ENCODE measurements around the gene LAIR2.
A peak's percentile ranks its signal among the peaks of the same experiment; 100 is the strongest.
"Not testable (repeated sequence)": the region's sequence is repeated elsewhere in the genome, so short reads cannot be mapped to it uniquely, and the experiment has no call there.

Gene LAIR2

GRCh38 chr19:54464630-54465425 is 37.8 kb upstream of the LAIR2 start:
- peak; percentile 60 for DNase-seq

DNA sequence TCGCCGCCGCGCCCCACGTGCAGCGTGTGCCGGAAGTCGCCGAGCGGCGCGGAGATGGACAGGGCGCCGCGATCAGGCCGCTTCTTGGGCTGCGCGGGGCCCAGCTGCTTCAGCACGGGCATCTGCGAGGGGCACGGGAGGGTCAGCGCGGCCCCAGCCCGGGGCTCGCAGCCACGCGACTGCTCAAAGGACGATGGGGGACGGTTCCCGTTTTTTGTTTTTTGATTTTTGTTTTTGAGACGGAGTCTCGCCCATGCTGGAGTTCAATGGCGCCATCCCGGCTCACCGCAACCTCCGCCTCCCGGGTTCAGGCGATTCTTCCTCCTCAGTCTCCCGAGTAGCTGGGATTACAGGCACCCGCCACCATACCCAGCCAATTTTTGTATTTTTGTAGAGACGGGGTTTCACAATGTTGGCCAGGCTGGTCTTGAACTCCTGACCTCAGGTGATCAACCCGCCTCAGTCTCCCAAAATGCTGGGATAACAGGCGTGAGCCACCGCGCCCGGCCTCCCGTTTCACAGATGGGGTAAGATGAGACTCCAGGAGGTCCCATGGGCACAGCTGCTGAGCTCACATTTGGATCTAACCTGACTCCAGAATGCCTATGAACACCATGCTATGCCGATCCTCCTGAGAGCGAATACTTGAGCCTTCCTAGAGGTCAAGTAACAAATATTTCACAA is 37.1 kb upstream of the LAIR2 start:
- no peak for DNase-seq

GRCh38 chr19:54466110-54466480 is 36.5 kb upstream of the LAIR2 start:
- not testable (repeated sequence) for DNase-seq

- no peak for DNase-seq
Measured at GRCh38 chr19:54469496-54469934, 33.1 kb upstream of the LAIR2 start.

GRCh38 chr19:54470276-54470887 is 32.2 kb upstream of the LAIR2 start:
- DNase-seq: no peak

DNA sequence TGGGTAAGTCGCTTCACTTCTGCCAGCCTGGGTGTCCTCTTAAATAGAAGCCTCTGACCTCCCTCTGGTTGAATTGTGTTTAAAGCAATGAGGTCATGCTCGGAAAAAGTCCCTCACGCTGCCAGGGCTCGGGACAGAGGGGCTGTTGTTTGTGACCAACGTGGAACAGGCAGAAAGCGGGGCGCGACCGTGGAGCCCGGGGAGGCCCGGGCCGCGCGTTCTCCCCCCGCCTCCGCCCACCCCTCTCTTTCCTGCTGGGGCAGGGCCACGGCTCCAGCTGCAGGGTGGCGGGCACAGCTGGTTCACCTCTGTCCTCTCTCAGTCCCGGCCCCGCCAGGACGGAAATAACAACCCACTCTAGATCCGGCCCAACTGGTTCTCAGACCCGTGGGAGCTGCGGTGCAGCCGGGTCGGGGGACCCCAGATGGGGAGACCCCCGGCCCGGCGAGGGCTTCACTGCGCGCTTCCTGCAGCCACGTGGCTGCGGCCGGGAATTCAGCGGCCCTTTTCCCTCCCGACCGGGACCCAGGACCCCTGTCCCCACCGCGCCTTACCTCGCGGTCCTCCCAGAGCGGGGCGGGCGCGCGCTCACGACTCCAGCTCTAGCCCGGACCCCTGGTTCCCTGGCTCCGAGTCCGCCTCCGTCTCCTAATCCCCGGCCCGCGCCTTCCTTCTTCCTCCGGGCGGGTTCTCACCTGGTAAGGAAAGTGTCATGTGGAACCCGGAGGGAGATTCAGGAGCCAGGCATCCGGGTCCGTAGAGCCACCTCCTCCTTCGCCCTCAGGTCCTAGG is 31.4 kb upstream of the LAIR2 start:
- no peak for DNase-seq

GRCh38 chr19:54473071-54473891 is 29.4 kb upstream of the LAIR2 start, which contains the start of gene CDC42EP5:
TSS of gene CDC42EP5 (minus strand) at chr19:54473296. CDS start at chr19:54465547, 7,749 bp downstream.
- DNase-seq: no peak

- no peak for DNase-seq
Measured at GRCh38 chr19:54473892-54474372, 28.7 kb upstream of the LAIR2 start.

GRCh38 chr19:54475706-54476105 is 26.9 kb upstream of the LAIR2 start:
- no peak for DNase-seq

GRCh38 chr19:54477650-54478049 is 25.0 kb upstream of the LAIR2 start:
- DNase-seq: no peak

- no peak for DNase-seq
Measured at GRCh38 chr19:54478677-54479266, 23.9 kb upstream of the LAIR2 start.

DNA sequence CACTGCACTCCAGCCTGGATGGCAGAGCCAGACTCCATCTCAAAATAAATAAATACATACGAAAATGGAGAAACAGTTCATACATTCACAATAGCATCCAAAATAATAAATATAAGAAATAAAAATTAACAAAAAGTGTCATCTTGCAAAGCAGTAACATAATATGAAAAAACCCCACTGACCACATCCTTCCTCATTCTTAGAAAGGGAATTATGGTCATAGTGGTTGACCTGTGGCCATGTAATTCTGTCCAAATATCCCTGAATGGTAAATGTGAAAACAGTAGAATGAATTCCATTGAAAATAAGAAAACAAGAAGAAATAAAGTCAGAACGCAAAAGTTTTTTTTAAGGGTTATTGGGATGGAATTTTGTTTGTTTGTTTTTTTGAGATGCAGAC is 22.6 kb upstream of the LAIR2 start:
- no peak for DNase-seq

DNA sequence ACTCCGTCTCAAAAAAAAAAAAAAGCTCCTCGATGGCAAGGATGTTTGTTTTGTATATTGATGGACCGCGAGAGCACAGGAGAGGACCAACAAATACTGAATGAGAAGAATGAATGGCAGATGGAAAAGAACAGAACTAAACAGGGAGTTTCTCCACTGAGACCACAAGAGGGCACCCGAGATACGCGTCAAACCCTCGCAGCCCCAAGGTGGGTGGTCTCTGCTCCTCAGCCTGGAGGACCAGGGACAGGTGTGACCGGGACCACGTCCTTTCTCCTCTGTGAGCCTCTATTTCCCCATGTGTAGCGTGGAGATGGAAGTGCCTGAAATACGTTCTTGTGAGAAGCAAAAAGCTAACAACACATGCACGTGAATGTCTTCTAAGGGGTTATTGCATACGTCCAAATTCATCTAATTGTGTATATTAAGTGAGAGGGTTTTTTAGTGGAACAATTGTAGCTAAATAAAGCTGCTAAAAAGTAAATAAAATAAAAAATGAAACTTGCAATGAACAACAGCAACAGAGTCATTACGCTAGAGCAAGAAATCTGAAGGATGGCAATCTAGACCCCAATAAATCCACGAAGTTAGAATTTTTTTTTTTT is 21.2 kb upstream of the LAIR2 start:
- DNase-seq: peak; percentile 16

DNA sequence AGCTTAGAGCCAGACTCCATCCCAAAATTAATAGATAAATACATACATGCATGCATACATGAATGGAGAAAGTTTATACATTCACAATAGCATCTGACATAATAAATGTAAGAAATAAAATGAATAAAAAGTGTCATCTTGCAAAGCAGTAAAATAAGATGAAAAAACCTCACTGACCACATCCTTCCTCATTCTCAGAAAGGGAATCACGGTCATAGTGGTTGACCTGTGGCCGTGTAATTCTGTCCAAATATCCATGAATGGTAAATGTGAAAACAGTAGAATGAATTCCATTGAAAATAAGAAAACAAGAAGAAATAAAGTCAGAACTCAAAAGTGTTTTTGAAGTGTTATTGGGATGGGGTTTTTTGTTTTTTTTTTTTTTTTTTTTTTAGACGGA is 19.7 kb upstream of the LAIR2 start:
- no peak for DNase-seq

DNA sequence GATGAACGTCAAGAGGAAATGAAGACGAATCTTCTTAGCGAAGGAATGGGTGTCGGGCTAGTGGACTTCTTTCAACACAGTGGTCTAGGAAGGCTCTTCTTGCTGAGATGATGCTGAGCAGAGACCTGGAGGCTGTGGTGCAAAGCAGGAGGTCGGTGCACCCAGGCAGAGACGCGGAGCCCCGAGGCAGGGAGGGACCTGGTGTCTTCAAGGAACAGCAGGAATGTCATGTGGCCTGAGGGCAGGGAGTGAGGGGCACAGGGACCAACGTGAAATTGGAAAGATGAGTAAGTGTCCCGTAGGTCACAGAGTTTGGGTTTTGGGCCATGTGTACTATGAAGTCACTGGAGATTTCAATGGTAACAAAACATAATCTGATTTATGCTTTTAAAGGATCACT is 18.2 kb upstream of the LAIR2 start:
- no peak for DNase-seq

DNA sequence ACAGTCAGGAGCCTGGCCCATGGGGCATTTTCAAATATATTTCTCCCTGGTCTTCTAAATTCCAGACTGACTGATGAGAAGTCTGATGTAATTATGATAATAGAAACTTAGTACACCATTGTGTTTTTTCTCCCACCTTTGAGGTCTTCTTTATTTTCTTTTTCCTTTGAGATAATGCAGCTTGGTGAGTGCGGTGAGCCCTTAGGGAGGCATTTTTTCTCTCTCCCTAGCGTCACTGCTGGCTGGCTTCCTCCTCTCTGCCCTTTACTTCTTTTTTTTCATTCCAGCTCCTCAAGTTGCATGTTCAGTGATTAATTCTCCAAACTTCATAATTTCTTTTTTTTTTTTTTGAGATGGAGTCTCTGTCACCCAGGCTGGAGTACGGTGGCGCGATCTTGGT is 16.8 kb upstream of the LAIR2 start:
- DNase-seq: no peak

DNA sequence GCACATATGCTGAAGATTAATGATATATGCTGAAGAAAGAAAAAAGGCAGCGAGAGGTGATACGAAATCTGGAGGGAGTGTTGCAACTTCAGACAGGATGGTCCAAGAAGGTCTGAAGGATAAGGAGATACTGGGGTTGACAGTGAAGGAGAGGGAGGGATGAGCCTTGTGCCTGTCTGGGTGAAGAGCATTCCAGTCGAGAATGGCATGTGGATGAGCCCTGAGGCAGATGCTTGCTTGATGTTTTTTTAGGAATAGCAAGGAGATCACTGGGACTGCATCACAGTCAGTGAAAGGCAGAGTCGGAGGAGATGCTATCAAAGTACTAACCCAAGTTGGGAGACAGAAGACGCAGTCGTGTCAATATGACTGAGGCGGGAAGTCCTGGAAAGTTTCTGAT is 13.3 kb upstream of the LAIR2 start:
- DNase-seq: no peak

DNA sequence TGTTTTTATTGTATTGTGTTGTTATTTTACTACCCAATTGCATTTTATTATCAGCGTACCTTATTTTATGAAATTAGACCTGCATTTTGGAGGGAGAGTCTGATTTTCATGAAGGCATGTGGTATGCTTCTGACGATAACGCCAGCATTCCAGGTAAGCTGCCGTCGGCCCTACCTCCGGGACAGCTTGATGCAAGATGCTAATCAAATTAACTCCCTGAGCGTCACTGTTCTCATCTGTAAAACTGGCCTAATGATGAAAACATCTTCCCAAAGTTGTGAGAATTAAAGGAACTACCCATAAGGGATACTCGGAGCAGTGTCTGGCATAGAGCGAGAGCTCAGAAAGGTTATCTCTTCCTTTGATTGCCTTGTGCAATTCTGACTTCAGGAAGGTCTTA is 12.9 kb upstream of the LAIR2 start:
- no peak for DNase-seq

DNA sequence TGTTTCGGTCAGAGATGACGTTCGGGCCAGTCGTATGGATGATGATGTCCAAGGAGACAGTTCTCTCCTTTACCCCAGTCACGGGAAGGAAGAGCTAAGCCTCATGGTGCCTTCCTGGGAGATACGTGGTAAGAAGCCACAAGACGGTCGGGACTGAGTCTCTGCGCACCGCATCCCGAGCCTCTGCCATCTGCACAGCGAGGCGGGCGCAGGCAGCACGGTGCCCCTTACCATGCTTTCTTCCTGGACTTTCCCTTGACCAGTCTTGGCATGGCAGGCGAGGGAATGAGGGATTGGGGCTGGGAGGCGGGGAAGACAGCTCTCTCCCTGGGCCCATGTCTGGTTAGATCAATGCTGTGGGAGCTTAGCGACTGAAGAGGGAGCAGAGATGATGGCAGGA is 10.1 kb upstream of the LAIR2 start:
- no peak for DNase-seq

- DNase-seq: not testable (repeated sequence)
Measured at GRCh38 chr19:54493056-54493455, 9.6 kb upstream of the LAIR2 start.

GRCh38 chr19:54493967-54494585 is 8.6 kb upstream of the LAIR2 start:
- DNase-seq: no peak
